Activated CD4-positive, alpha-beta T cell treated with anti-CD3 and anti-CD28 coated beads, Interleukin-2, Interleukin-4, amounts not matched to agents 100 ng/mL and 50 ng/mL, durations not matched to agents 16 hours and 8 hours (primary cell): Measurements from ENCODE around the gene MYO5B.
A peak's percentile ranks its signal among the peaks of the same experiment; 100 is the strongest.

ENCODE experiments used
- DNase-seq: peaks from one replicate; pipeline ENCODE4 v3.0.0-alpha.2; 2020; ENCODE audit warnings: low spot score

Gene MYO5B

GRCh38 chr18:49967636-49968313 is 227.2 kb downstream of the MYO5B start:
- no peak for DNase-seq

- no peak for DNase-seq
Measured at GRCh38 chr18:49967171-49967570, 227.8 kb downstream of the MYO5B start.

GRCh38 chr18:49966090-49966489 is 228.9 kb downstream of the MYO5B start:
- no peak for DNase-seq

GRCh38 chr18:49963217-49963616 is 231.7 kb downstream of the MYO5B start:
- no peak for DNase-seq

GRCh38 chr18:49961271-49961670 is 233.7 kb downstream of the MYO5B start:
- DNase-seq: no peak

- DNase-seq: no peak
Measured at GRCh38 chr18:49960376-49960775, 234.6 kb downstream of the MYO5B start.

- DNase-seq: peak; percentile 26
Measured at GRCh38 chr18:49959176-49959575, 235.8 kb downstream of the MYO5B start.

- no peak for DNase-seq
Measured at GRCh38 chr18:49955263-49955662, 239.7 kb downstream of the MYO5B start.

GRCh38 chr18:49953391-49953790 is 241.6 kb downstream of the MYO5B start:
- no peak for DNase-seq

GRCh38 chr18:49949951-49950395 is 245.0 kb downstream of the MYO5B start:
- DNase-seq: no peak

GRCh38 chr18:49948975-49949374 is 246.0 kb downstream of the MYO5B start:
- DNase-seq: no peak

GRCh38 chr18:49944663-49945062 is 250.3 kb downstream of the MYO5B start:
- DNase-seq: no peak

- DNase-seq: no peak
Measured at GRCh38 chr18:49936821-49937220, 258.1 kb downstream of the MYO5B start.

- DNase-seq: no peak
Measured at GRCh38 chr18:49935215-49935614, 259.7 kb downstream of the MYO5B start.

- DNase-seq: no peak
Measured at GRCh38 chr18:49934457-49934856, 260.5 kb downstream of the MYO5B start.

- DNase-seq: peak; percentile 2
Measured at GRCh38 chr18:49933530-49934128, 261.3 kb downstream of the MYO5B start.

GRCh38 chr18:49931760-49932159 is 263.2 kb downstream of the MYO5B start:
- DNase-seq: no peak

- no peak for DNase-seq
Measured at GRCh38 chr18:49931179-49931578, 263.8 kb downstream of the MYO5B start.

- no peak for DNase-seq
Measured at GRCh38 chr18:49926106-49926745, 268.7 kb downstream of the MYO5B start.

- DNase-seq: no peak
Measured at GRCh38 chr18:49924293-49924983, 270.5 kb downstream of the MYO5B start.

- no peak for DNase-seq
Measured at GRCh38 chr18:49922228-49922627, 272.7 kb downstream of the MYO5B start.

- DNase-seq: no peak
Measured at GRCh38 chr18:49921318-49921985, 273.5 kb downstream of the MYO5B start.
